A673 (cell line): ENCODE data around the gene GUCY1A1.

ENCODE experiments used
- CTCF ChIP-seq: fragments of 300-800, 200-600 bp; sonication (generic); conservative IDR thresholded peaks from 2 replicates; pipeline ENCODE4 v1.5.1; 2017; ENCODE audit warnings: low read depth, mild to moderate bottlenecking, antibody characterized with exemption, low read length, moderate library complexity, mixed read lengths
- EZH2 ChIP-seq: fragments of 200-600 bp; sonication (generic); IDR thresholded peaks from 2 replicates; pipeline ENCODE4 v1.6.1; 2017; ENCODE audit warnings: borderline replicate concordance, low read depth, mild to moderate bottlenecking, mixed read lengths, antibody characterized with exemption, low read length; ENCODE audit not compliant: poor library complexity, severe bottlenecking

- TF ChIP-seq CTCF (no peak), EZH2 (no peak)
Measured at GRCh38 chr4:155659176-155659575, 7.5 kb upstream of the GUCY1A1 start.
